ENCODE results near the gene ENTPD6. TPM values are rescaled to one million over a fixed set of nuclear protein-coding genes. Genes with fewer than 3 reads are reported as not detected.
"Not testable (repeated sequence)": the region's sequence is repeated elsewhere in the genome, so short reads cannot be mapped to it uniquely, and the experiment has no call there.

ENTPD6 gene
- total RNA-seq, 8 experiments from 2014 or later = 37.7 to 58.2 (median 53.1) TPM

- no peak overlapping the region for H3K27ac ChIP-seq
- H3K4me1 ChIP-seq (replicated peaks in 1 of 2) = peaks cover 28 to 33% of the 10 kb centered on the region in 2 donors
- in situ Hi-C loops (cut with MboI; ENCODE audit: low pct_unique_long_range_greater_than_20kb in 2 of 9, low sequenced_read_pairs in 9 of 9, unreplicated experiment in 9 of 9) = loop anchor here in 1 of 9 experiments (25.0 kb wide), 1 partner anchor 184 kb away; no protein-coding TSS in a partner anchor
- 83 to 100% (median 95%) methylated on average over 1 to 10 of the region's 11 CpGs for WGBS, 10 experiments
- H3K4me3 ChIP-seq = no peak overlapping the region
- ATAC-seq (replicated peaks in 6 of 8) = no peak
Measured at GRCh38 chr20:25253606-25254275, 58.2 kb downstream of the ENTPD6 start.

DNA sequence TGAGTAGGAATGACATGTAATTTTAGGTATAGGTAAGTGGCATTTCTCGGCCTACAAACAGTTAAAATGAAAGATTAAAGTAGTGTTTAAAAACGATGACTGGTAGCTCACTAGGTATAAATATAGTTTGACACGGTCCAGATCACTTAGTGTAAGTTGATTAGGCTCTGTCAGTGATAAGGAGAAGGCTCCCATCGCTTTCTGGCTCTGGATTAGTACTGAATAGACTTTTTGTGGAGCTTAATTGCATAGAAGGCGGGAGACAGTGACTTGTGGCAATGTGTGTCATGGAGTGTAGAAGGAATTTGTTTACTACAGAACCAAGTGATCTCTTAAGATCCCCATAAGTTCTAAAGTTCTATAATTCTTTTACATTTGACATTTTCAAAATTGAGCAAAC lies 59.1 kb downstream of the ENTPD6 start:
- 56 to 87% (median 77%) methylated on average over 2 to 5 of the region's 5 CpGs for WGBS, 10 experiments
- Histone ChIP-seq H3K4me1 (replicated peaks in 1 of 2) (peaks cover 25 to 29% of the 10 kb centered on the region in 2 donors), H3K27ac (no peak overlapping the region), H3K4me3 (no peak overlapping the region)
- no peak for ATAC-seq (replicated peaks in 6 of 8)
- in situ Hi-C loops (cut with MboI; ENCODE audit: low pct_unique_long_range_greater_than_20kb in 2 of 9, low sequenced_read_pairs in 9 of 9, unreplicated experiment in 9 of 9) = loop anchor here in 1 of 9 experiments (25.0 kb wide), 1 partner anchor 183 kb away; no protein-coding TSS in a partner anchor

DNA sequence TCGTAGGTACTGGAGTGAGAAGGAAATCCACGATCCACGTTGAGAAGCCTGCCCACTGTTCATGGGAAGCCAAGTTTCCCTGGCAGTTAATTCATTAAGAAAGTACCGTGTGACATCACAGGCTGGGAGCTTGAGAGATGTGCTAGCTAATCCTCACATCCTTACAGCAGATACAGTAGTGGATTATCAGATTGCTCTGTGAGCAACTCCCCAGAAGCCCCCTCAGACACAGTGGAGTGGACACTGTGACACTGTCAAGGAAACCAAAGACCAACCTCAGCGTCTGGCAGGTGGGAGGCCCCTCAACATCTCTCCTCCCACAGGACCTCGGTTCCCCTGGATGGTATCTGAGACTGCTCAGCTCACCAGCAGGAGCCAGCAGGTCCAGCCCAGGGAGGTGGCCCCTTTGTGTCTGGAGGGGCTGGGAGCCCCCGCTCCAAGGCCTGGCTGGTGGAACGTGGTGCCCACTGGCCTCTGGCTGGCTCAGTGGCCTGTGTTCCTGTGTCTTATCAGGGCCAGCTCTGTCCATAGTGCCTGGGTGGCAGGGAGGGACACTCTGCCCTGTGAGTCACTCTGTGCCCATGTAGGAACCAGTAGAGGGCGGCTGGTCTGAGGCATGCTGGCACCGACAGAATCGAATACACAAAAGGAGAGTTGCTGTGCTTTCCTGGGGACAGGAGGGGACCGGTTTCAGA lies 59.6 kb downstream of the ENTPD6 start:
- Histone ChIP-seq H3K4me3 (no peak overlapping the region), H3K4me1 (replicated peaks in 1 of 2) (peaks cover 20 to 23% of the 10 kb centered on the region in 2 donors), H3K27ac (no peak overlapping the region)
- WGBS, 10 experiments = 58 to 100% (median 85%) methylated on average over 1 to 8 of the region's 12 CpGs; no CpG with 5 or more reads in 2 of the 10 experiments
- peak in 6 of 8 experiments; percentile 36 to 95 (median 80) for ATAC-seq (replicated peaks in 6 of 8)
- in situ Hi-C loops (cut with MboI; ENCODE audit: low pct_unique_long_range_greater_than_20kb in 2 of 9, low sequenced_read_pairs in 9 of 9, unreplicated experiment in 9 of 9) = loop anchor here in 1 of 9 experiments (25.0 kb wide), 1 partner anchor 182 kb away; no protein-coding TSS in a partner anchor

- in situ Hi-C loops (cut with MboI; ENCODE audit: low pct_unique_long_range_greater_than_20kb in 2 of 9, low sequenced_read_pairs in 9 of 9, unreplicated experiment in 9 of 9) = loop anchor here in 1 of 9 experiments (25.0 kb wide), 1 partner anchor 181 kb away; no protein-coding TSS in a partner anchor
- WGBS, 10 experiments = 77 to 100% (median 100%) methylated on average over 1 to 4 of the region's 5 CpGs; no CpG with 5 or more reads in 1 of the 10 experiments
- no peak overlapping the region for H3K27ac ChIP-seq
- peaks cover 10 to 11% of the 10 kb centered on the region in 2 donors for H3K4me1 ChIP-seq (replicated peaks in 1 of 2)
- H3K4me3 ChIP-seq = no peak overlapping the region
- ATAC-seq (replicated peaks in 6 of 8) = no peak
Measured at GRCh38 chr20:25256226-25256859, 60.8 kb downstream of the ENTPD6 start.

GRCh38 chr20:25257130-25257529 lies 61.6 kb downstream of the ENTPD6 start:
- in situ Hi-C loops (cut with MboI; ENCODE audit: low pct_unique_long_range_greater_than_20kb in 2 of 9, low sequenced_read_pairs in 9 of 9, unreplicated experiment in 9 of 9) = loop anchor here in 1 of 9 experiments (25.0 kb wide), 1 partner anchor 180 kb away; no protein-coding TSS in a partner anchor

GRCh38 chr20:25257756-25258475 lies 62.4 kb downstream of the ENTPD6 start:
- no peak overlapping the region for H3K4me3 ChIP-seq
- in situ Hi-C loops (cut with MboI; ENCODE audit: low pct_unique_long_range_greater_than_20kb in 2 of 9, low sequenced_read_pairs in 9 of 9, unreplicated experiment in 9 of 9) = loop anchor here in 1 of 9 experiments (25.0 kb wide), 1 partner anchor 179 kb away; no protein-coding TSS in a partner anchor
- 86 to 100% (median 95%) methylated on average over 3 to 10 of the region's 10 CpGs for WGBS, 10 experiments
- H3K27ac ChIP-seq = no peak overlapping the region
- no peaks in the 10 kb centered on the region for H3K4me1 ChIP-seq (replicated peaks in 1 of 2)
- ATAC-seq (replicated peaks in 6 of 8) = no peak

More at GRCh38 chr20:25257130-25257529, 61.6 kb downstream of the ENTPD6 start:
- peaks cover 3% of the 10 kb centered on the region in 2 donors for H3K4me1 ChIP-seq (replicated peaks in 1 of 2)
- no peak overlapping the region for H3K27ac ChIP-seq
- no peak for ATAC-seq (replicated peaks in 6 of 8)
- 90 to 100% (median 93%) methylated on average over 1 to 5 of the region's 5 CpGs; no CpG with 5 or more reads in 6 of the 10 experiments for WGBS, 10 experiments
- H3K4me3 ChIP-seq = no peak overlapping the region

DNA sequence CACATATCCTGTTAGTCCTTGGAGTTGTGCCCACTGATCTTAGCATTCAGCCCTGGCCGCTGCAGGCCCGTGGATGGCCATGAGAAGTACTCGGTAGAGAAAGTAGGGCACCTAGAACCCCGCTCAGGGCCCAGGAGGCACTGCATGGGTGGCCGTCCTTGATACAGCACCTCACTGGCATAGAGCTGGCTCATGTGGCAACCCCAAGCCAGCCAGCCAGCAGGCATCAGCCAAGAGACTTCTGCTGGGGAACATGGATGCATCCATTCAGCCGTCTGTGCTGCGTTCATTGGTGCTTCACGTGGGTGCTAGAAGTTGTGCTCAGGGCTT lies 62.9 kb downstream of the ENTPD6 start:
- no peak overlapping the region for H3K27ac ChIP-seq
- 65 to 100% methylated on average over 2 to 3 of the region's 8 CpGs; no CpG with 5 or more reads in 8 of the 10 experiments for WGBS, 10 experiments

DNA sequence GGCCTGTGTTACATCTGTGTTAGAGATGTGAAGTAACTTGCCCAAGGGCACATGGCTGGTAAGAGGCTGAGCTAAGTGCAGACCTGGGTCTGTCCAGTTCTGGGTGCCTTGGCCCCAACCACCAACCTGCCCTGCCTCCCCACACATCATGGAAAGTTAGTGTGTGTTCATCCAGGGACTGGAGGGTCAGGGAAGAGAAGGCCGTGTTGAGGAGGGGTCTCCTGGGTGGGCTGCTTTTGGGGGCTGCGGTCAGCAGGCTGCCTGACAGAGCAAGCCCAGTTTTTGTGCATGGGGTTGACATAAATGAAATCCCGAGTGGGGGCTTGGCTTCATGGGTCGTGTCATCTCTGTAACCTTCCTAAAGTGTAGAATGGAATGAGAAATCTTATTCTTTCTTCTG lies 63.3 kb downstream of the ENTPD6 start:
- H3K4me1 ChIP-seq (replicated peaks in 1 of 2) = no peaks in the 10 kb centered on the region
- WGBS, 10 experiments = 50 to 100% (median 100%) methylated on average over 1 to 2 of the region's 4 CpGs; no CpG with 5 or more reads in 6 of the 10 experiments
- H3K4me3 ChIP-seq = no peak overlapping the region
- in situ Hi-C loops (cut with MboI; ENCODE audit: low pct_unique_long_range_greater_than_20kb in 2 of 9, low sequenced_read_pairs in 9 of 9, unreplicated experiment in 9 of 9) = loop anchor here in 1 of 9 experiments (25.0 kb wide), 1 partner anchor 178 kb away; no protein-coding TSS in a partner anchor
- no peak for ATAC-seq (replicated peaks in 6 of 8)
- H3K27ac ChIP-seq = no peak overlapping the region

More for the DNA sequence above, 62.9 kb downstream of the ENTPD6 start:
- in situ Hi-C loops (cut with MboI; ENCODE audit: low pct_unique_long_range_greater_than_20kb in 2 of 9, low sequenced_read_pairs in 9 of 9, unreplicated experiment in 9 of 9) = loop anchor here in 1 of 9 experiments (25.0 kb wide), 1 partner anchor 179 kb away; no protein-coding TSS in a partner anchor
- ATAC-seq (replicated peaks in 6 of 8) = no peak
- no peak overlapping the region for H3K4me3 ChIP-seq
- H3K4me1 ChIP-seq (replicated peaks in 1 of 2) = no peaks in the 10 kb centered on the region

- in situ Hi-C loops (cut with MboI; ENCODE audit: low pct_unique_long_range_greater_than_20kb in 2 of 9, low sequenced_read_pairs in 9 of 9, unreplicated experiment in 9 of 9) = loop anchor here in 1 of 9 experiments (25.0 kb wide), 1 partner anchor 178 kb away; no protein-coding TSS in a partner anchor
- WGBS, 10 experiments = 82 to 100% (median 93%) methylated on average over 1 to 9 of the region's 12 CpGs; no CpG with 5 or more reads in 2 of the 10 experiments
- Histone ChIP-seq H3K4me3 (no peak overlapping the region), H3K27ac (no peak overlapping the region), H3K4me1 (replicated peaks in 1 of 2) (no peaks in the 10 kb centered on the region)
- no peak for ATAC-seq (replicated peaks in 6 of 8)
Measured at GRCh38 chr20:25259358-25259757, 63.8 kb downstream of the ENTPD6 start.

DNA sequence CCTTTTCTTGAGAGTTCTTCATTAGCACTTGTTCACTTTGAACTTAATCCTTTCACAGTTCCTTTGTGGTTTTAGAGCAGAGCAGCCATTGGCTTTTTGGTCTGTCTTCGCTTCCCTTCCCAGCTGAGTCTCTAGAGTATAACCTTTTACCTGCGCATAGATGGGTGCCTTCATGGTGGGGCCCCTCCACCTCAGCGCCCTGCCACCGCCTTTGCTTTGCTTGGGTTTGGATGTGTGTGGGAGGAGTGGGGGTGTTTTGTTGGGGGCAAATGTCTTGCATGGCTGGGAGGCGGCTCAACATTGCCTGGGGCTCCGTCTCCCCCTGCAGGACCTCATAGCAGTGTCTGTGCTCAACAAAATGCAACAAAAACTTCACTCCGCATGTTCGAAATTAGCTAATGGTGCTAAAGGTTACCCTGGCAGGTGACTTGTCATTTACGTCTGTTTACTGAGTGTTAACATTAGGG lies 64.3 kb downstream of the ENTPD6 start:
- WGBS, 10 experiments = 71 to 100% (median 94%) methylated on average over 1 to 8 of the region's 9 CpGs
- in situ Hi-C loops (cut with MboI; ENCODE audit: low pct_unique_long_range_greater_than_20kb in 2 of 9, low sequenced_read_pairs in 9 of 9, unreplicated experiment in 9 of 9) = loop anchor here in 1 of 9 experiments (25.0 kb wide), 1 partner anchor 177 kb away; no protein-coding TSS in a partner anchor
- no peak for ATAC-seq (replicated peaks in 6 of 8)

DNA sequence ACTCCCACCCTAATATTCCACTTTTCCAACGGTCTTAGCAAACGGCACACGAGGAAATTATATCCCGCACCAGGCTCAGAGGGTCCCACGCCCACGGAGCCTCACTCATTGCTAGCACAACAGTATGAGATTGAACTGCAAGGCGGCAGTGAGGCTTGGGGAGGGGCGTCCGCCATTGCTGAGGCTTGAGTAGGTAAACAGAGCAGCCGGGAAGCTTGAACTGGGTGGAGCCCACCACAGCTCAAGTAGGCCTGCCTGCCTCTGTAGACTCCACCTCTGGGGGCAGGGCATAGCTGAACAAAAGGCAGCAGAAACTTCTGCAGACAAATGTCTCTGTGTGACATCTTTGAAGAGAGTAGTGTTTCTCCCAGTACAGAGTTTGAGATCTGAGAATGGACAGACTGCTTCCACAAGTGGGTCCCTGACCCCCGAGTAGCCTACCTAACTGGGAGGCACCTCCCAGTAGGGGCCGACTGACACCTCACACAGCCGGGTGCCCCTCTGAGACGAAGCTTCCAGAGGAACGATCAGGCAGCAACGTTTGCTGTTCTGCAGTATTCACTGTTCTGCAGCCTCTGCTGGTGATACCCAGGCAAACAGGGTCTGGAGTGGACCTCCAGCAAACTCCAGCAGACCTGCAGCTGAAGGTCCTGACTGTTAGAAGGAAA lies 65.4 kb downstream of the ENTPD6 start:
- H3K27ac ChIP-seq; H3K4me1 ChIP-seq (replicated peaks in 1 of 2); ATAC-seq (replicated peaks in 6 of 8); H3K4me3 ChIP-seq: not testable (repeated sequence)
- WGBS, 10 experiments = 80 to 100% (median 96%) methylated on average over 1 to 6 of the region's 16 CpGs; no CpG with 5 or more reads in 4 of the 10 experiments
- in situ Hi-C loops (cut with MboI; ENCODE audit: low pct_unique_long_range_greater_than_20kb in 2 of 9, low sequenced_read_pairs in 9 of 9, unreplicated experiment in 9 of 9) = loop anchor here in 1 of 9 experiments (25.0 kb wide), 1 partner anchor 176 kb away; no protein-coding TSS in a partner anchor

More for the DNA sequence above, 64.3 kb downstream of the ENTPD6 start:
- Histone ChIP-seq H3K4me1 (replicated peaks in 1 of 2) (no peaks in the 10 kb centered on the region), H3K27ac (no peak overlapping the region), H3K4me3 (no peak overlapping the region)

All from motor neuron (in vitro differentiated cells).